SKM-1 (cell line): ENCODE measurements around the gene FAM229A.
"Not testable (repeated sequence)": the region's sequence is repeated elsewhere in the genome, so short reads cannot be mapped to it uniquely, and the experiment has no call there.

Experiments
- DNase-seq: peaks from one replicate; lab custom pipeline; 2025; ENCODE audit not compliant: unreplicated experiment; lab: John Stamatoyannopoulos, UW

FAM229A gene

GRCh38 chr1:32362474-32363313 is at the start of gene FAM229A, which contains the start of gene TSSK3:
TSS of gene FAM229A (minus strand) at chr1:32362485. CDS start at chr1:32362091, 394 bp downstream.
TSS of gene TSSK3 (plus strand) at chr1:32362539. CDS start at chr1:32362702, 163 bp downstream.
- no peak for DNase-seq

GRCh38 chr1:32411261-32411660 is 49.0 kb upstream of the FAM229A start:
- DNase-seq, result no peak

GRCh38 chr1:32406629-32407111 is 44.4 kb upstream of the FAM229A start:
- no peak for DNase-seq

GRCh38 chr1:32405672-32406467 is 43.6 kb upstream of the FAM229A start:
- DNase-seq, result no peak

GRCh38 chr1:32404946-32405345 is 42.7 kb upstream of the FAM229A start:
- DNase-seq, result no peak

- no peak for DNase-seq
Measured at GRCh38 chr1:32400876-32401631, 38.8 kb upstream of the FAM229A start.

- no peak for DNase-seq
Measured at GRCh38 chr1:32399843-32400242, 37.6 kb upstream of the FAM229A start.

GRCh38 chr1:32398401-32398800 is 36.1 kb upstream of the FAM229A start:
- DNase-seq, result no peak

GRCh38 chr1:32396524-32396923 is 34.2 kb upstream of the FAM229A start:
- not testable (repeated sequence) for DNase-seq

GRCh38 chr1:32394890-32395432 is 32.7 kb upstream of the FAM229A start:
- DNase-seq, result no peak

- peak; percentile 97 for DNase-seq
Measured at GRCh38 chr1:32394141-32394889, 32.0 kb upstream of the FAM229A start, which contains the start of gene BSDC1. TSS of gene BSDC1 (minus strand) at chr1:32394441. CDS start at chr1:32394414, 27 bp downstream.

GRCh38 chr1:32393832-32394140 is 31.5 kb upstream of the FAM229A start:
- no peak for DNase-seq

GRCh38 chr1:32393136-32393535 is 30.9 kb upstream of the FAM229A start:
- no peak for DNase-seq

- DNase-seq, result no peak
Measured at GRCh38 chr1:32392325-32392724, 30.0 kb upstream of the FAM229A start.

GRCh38 chr1:32390904-32391870 is 28.9 kb upstream of the FAM229A start:
- DNase-seq, result no peak

GRCh38 chr1:32388641-32389040 is 26.4 kb upstream of the FAM229A start:
- no peak for DNase-seq

GRCh38 chr1:32386676-32387392 is 24.5 kb upstream of the FAM229A start:
- DNase-seq, result no peak

- DNase-seq, result no peak
Measured at GRCh38 chr1:32380057-32380456, 17.8 kb upstream of the FAM229A start.
